GM19328 (cell line): ENCODE measurements around the gene CDH13.

Experiments used
- ATAC-seq: cut with Tn5 transposase; IDR thresholded peaks from one replicate; pipeline ENCODE4 v1.9.1; 2021; ENCODE audit warnings: mild to moderate bottlenecking, moderate library complexity; ENCODE audit not compliant: unreplicated experiment

CDH13 gene

GRCh38 chr16:83137894-83138293 is 511.1 kb downstream of the CDH13 start:
- no peak for ATAC-seq

GRCh38 chr16:83138512-83138911 is 511.7 kb downstream of the CDH13 start:
- ATAC-seq = no peak

- ATAC-seq = no peak
Observed at GRCh38 chr16:83138976-83139690, 512.4 kb downstream of the CDH13 start.

- no peak for ATAC-seq
Observed at GRCh38 chr16:83143788-83144187, 517.0 kb downstream of the CDH13 start.

GRCh38 chr16:83145297-83145696 is 518.5 kb downstream of the CDH13 start:
- no peak for ATAC-seq

GRCh38 chr16:83147244-83147643 is 520.5 kb downstream of the CDH13 start:
- ATAC-seq = no peak

- ATAC-seq = no peak
Observed at GRCh38 chr16:83158320-83158957, 531.7 kb downstream of the CDH13 start.

GRCh38 chr16:83159049-83159448 is 532.3 kb downstream of the CDH13 start:
- ATAC-seq = no peak

- ATAC-seq = no peak
Observed at GRCh38 chr16:83160287-83161020, 533.7 kb downstream of the CDH13 start.

- ATAC-seq = no peak
Observed at GRCh38 chr16:83162791-83163190, 536.0 kb downstream of the CDH13 start.

- ATAC-seq = no peak
Observed at GRCh38 chr16:83164816-83165215, 538.0 kb downstream of the CDH13 start.

GRCh38 chr16:83171396-83171795 is 544.6 kb downstream of the CDH13 start:
- no peak for ATAC-seq

GRCh38 chr16:83174671-83175070 is 547.9 kb downstream of the CDH13 start:
- no peak for ATAC-seq

- ATAC-seq = no peak
Observed at GRCh38 chr16:83176802-83177201, 550.0 kb downstream of the CDH13 start.

- ATAC-seq = no peak
Observed at GRCh38 chr16:83185902-83186301, 559.1 kb downstream of the CDH13 start.

- ATAC-seq = no peak
Observed at GRCh38 chr16:83187405-83187804, 560.6 kb downstream of the CDH13 start.

GRCh38 chr16:83196796-83197195 is 570.0 kb downstream of the CDH13 start:
- no peak for ATAC-seq

- no peak for ATAC-seq
Observed at GRCh38 chr16:83197450-83197849, 570.7 kb downstream of the CDH13 start.

- ATAC-seq = no peak
Observed at GRCh38 chr16:83198977-83199376, 572.2 kb downstream of the CDH13 start.

GRCh38 chr16:83200005-83200779 is 573.4 kb downstream of the CDH13 start:
- no peak for ATAC-seq

- ATAC-seq = no peak
Observed at GRCh38 chr16:83201748-83202147, 575.0 kb downstream of the CDH13 start.
